ENCODE data around the gene METTL21A.

The METTL21A gene

DNA sequence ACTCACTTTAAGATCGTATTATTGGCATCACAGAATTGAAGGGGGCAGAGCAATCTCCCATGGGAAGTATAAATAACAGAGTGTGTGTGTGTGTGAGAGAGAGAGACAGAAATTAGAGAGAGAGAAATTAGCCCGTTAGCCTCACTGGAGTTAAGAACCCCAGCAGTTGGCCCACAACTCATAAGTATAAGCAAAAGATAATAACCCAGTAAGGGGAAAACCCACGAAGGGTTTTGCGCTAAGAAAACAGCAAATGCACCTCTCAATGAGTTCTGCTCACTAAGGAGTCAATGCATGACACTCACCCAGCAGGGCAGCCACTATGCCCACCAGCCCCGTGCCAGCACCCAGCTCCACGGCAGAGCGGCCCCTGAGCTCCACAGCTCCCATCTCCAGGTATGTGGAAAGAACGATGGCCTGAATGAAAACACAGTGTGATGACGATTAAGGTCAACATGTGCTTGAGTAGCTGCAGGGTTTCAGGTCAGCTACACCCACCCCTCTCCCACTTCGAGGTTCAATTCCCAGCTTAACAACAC lies 3.6 kb downstream of the METTL21A start:
- DNase-seq, result no peak

DNA sequence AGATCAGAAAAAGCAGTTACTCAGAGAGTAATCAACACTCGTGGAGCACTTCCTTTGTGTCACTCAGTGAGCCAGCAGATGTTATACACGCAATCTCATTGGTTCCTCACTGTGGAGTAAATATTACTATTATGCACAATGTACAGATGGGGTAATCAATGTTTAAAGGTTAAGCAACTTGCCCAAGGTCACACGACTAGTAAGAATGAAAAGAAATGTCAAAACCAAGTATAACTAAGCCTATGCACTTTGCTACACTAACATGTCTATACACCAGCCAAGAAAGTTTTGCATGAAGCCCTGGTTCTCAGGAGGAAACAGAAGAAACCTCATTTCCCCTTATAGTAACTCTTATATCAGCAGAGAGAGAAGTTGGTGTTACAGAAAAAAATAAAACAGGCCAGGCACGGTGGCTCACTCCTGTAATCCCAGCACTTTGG lies 5.4 kb downstream of the METTL21A start:
- DNase-seq, result peak; percentile 16

DNA sequence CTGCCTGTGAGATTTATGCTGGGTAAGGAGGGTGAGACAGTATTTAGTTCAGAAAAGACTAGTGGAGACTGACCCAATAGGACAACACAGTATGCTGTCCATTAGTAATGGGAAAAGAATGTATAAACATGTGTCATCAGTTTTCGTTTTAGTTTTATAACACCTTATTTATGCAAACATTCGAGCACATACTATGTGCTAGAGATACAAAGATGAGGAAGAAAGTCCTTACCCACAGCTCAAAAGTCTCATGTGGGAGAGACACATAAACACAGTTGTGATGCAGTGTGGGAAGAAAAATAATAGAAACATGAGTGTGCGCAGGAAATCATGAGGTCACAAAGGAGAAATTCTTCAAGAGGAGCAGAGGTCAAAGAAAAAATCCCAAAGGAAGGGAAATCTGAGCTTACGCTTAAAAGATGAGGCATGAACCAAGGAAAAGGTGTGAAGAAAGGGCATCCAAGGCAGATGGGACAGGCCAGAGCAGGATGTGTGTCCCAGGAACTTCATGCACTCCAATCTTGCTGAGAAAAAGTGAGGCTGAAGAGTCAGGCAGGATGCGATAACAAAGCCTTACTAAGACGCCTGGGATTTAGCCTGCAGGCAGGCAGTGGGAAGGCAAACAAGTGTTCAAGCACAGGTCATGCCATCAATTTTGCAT lies 8.1 kb downstream of the METTL21A start:
- no peak for DNase-seq

GRCh38 chr2:207616185-207616584 lies 9.0 kb downstream of the METTL21A start:
- DNase-seq, result no peak

GRCh38 chr2:207614824-207615223 lies 10.4 kb downstream of the METTL21A start:
- DNase-seq, result no peak

DNA sequence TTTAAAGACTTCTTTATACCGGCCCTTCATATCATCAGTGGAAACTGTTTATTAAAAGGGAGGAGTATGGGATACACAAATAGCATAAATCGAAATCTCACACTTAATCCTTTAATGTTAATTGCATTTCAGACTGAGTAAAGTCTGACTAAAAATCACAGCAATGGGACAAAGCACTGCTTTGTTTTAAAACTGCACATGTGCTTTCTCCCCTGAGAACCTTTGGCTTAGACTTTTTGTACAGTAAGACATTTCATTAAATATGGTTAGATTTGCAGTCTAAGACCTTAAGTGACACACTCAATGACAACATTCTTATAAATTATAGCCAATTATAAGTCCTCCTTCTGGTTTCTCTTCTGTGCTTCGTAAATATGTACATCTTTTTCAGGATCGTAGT lies 12.5 kb downstream of the METTL21A start:
- DNase-seq, result no peak

DNA sequence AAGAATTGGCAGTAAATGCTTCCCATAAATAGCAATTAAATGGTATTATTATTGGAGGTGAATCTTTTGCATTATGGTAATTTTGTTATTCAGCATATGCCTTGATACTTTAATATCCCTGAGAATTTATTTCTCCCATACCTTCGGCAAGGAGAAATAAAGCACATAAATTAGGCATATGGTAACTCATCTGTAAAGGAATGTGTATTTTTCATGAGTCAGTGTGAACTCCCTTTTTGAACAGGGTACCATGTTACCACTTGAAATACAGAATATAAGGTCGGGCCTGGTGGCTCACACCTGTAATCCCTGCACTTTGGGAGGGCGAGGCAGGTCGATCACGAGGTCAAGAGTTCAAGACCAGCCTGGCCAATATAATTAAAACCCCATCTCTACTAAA lies 18.4 kb downstream of the METTL21A start:
- DNase-seq, result no peak

DNA sequence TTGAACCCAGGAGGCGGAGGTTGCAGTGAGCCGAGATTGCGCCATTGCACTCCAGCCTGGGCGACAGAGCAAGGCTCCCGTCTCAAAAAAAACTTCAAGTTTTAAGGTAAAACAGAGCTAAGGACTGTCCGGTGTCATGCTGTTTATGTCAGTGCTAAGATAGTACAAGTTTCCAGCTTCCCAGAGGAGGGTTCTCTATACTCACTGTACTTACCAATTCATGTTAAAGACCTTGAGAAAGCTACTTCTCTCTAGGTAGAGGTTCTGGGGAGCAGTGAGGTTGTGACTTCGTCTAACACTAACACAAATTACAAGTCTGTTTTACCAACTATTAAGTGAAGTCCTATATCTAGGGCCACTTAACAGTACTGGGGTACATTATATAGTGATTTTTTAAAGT lies 18.8 kb downstream of the METTL21A start:
- no peak for DNase-seq

GRCh38 chr2:207603486-207603885 lies 21.7 kb downstream of the METTL21A start:
- no peak for DNase-seq

GRCh38 chr2:207601774-207602173 lies 23.4 kb downstream of the METTL21A start:
- no peak for DNase-seq

DNA sequence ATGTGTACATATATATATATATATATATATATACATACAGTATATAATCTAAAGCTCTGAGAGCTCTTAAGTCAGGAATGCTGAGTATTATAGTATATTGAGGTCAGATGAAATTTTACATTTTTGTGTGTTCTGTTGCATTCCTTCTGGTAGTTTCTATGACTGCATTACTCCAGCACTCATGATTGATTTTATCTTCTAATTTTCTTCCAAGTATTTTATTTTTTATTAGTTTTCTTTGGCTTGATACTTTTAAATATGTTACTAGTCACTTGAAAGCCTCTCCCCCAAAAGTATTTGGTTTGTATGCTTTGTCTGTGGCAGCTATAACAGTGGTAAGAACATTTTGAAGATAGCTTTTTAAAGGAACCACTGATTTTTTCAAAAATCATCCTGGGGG lies 25.0 kb downstream of the METTL21A start:
- no peak for DNase-seq

DNA sequence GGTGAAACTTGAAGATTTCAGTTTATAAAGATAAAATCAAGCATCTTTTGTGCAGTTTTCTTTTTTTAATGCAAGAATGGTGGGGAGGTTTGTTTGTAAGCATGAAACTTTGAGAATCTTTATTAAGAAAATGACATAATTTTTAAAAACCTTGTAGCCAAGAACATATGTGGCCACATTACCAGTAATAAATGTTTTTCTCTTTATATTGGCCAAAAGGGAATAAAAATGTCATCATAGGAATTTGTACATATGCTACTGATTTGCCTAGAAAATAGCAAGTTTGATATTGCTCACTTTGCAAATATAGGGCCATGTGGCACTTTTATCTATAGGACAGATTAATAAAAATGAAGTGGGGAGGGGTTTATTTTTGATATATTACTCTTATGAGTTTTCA lies 25.6 kb downstream of the METTL21A start:
- no peak for DNase-seq

- no peak for DNase-seq
Observed at GRCh38 chr2:207594731-207595130, 30.5 kb downstream of the METTL21A start.

DNA sequence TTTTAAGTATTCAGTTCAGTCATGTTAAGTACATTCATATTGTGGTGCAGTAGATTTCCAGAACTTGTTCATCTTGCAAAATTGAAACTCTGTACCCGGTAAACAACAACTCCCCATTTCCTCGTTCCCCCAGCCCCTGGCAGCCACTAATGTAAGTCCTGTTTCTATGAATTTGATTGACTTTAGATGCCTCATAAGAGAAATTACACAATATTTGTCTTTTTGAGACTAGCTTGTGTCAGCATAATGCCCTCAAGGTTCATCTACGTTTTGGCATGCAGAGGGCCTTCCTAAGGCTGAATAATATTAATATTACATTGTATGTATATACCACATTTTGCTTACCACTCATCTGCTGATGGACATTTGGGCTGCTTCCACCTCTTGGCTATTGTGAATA lies 30.9 kb downstream of the METTL21A start:
- no peak for DNase-seq

GRCh38 chr2:207593277-207593676 lies 31.9 kb downstream of the METTL21A start:
- DNase-seq, result no peak

- no peak for DNase-seq
Observed at GRCh38 chr2:207589143-207589542, 36.1 kb downstream of the METTL21A start.

- DNase-seq, result no peak
Observed at GRCh38 chr2:207587305-207587704, 37.9 kb downstream of the METTL21A start.

- DNase-seq, result no peak
Observed at GRCh38 chr2:207584952-207585351, 40.2 kb downstream of the METTL21A start.

- DNase-seq, result no peak
Observed at GRCh38 chr2:207571370-207571769, 53.8 kb downstream of the METTL21A start.

DNA sequence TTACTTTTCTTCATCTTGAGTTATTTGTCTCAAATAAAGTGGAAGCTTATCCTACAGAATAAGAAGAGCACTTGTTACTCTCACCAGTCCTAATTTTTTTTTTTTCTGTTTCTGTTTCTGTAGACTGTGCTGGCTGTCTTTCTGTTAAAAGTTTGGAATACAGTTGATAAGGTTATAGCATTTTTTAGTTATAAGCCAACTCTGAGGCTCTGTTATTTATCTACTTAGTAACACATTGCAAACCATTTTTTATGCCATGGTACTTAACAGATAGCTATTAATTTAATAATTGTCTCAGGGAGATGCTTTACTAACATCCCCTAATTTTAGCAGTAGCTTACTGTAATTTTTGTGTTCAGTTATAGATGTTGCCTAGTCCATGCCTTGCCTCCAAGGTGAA lies 57.5 kb downstream of the METTL21A start:
- DNase-seq, result no peak

DNA sequence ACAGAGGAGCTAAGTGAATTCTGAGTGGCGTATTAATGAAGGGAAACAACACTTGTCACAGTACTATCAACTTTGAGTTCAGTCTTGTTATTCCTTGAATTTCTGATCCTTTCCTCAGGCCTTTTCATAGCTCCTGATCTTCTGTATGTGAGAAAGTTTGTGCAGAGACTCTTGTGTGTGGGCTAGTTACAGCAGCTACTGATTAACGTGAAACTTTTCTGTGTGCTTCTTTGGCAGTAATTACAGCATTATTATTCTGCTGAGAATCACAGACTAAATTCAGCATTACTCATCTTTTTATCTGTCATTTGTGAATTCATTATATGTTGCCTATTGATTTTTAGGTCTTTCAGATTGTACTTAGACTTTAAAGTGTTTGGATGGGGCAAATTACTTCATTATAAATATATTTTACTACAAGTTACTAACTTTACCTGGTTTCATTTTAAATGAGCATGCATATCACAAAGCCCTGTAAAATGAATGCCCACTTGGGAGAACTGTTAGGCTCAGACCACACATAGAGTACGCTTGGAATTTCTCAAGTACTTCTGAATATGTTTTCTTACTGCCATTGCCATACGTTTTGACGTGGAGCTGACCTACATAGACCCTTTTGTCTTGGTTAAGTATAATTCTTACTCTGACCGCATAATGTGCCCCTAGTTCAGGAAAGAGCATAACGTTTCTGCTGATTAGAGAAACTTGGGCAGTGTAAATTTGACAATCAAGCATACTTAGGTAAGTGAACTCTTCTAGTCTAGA lies 59.3 kb downstream of the METTL21A start:
- DNase-seq, result no peak

Data from CD4-positive, alpha-beta T cell treated with Interleukin-17A for 1 hour (primary cell).